Skeletal muscle satellite cell (primary cell): ENCODE data around the gene KIAA1549.

Experiments
- H3K27me3 ChIP-seq: 2 replicates; pipeline ENCODE4 v1.7.0; 2013; ENCODE audit warnings: low read length; ENCODE audit not compliant: control insufficient read depth, insufficient read depth
- H3K36me3 ChIP-seq: 2 replicates; pipeline ENCODE4 v1.7.0; 2013; ENCODE audit warnings: mild to moderate bottlenecking, control low read depth, low read length; ENCODE audit not compliant: insufficient read depth
- H3K4me1 ChIP-seq: 2 replicates; pipeline ENCODE4 v1.7.0; 2013; ENCODE audit warnings: low read length; ENCODE audit not compliant: control insufficient read depth, insufficient read depth
- H3K4me2 ChIP-seq: 2 replicates; pipeline ENCODE4 v1.7.0; 2013; ENCODE audit warnings: mild to moderate bottlenecking, low read length
- H3K4me3 ChIP-seq: 2 replicates; pipeline ENCODE4 v1.7.0; 2013; ENCODE audit warnings: low read length
- H3K9ac ChIP-seq: 2 replicates; pipeline ENCODE4 v1.7.0; 2013; ENCODE audit warnings: mild to moderate bottlenecking, low read depth, low read length, moderate library complexity
- H3K9me3 ChIP-seq: replicated peaks from 2 replicates; pipeline ENCODE4 v1.7.0; 2013; ENCODE audit warnings: mild to moderate bottlenecking, control low read depth, low read length

KIAA1549 gene

GRCh38 chr7:138837627-138838026, 143.6 kb downstream of the KIAA1549 start:
- H3K4me2 ChIP-seq, result no peak overlapping the region
- H3K9ac ChIP-seq, result no peak overlapping the region
- no peaks in the 10 kb centered on the region for H3K4me1 ChIP-seq
- no peaks in the 10 kb centered on the region for H3K27me3 ChIP-seq
- no peaks in the 10 kb centered on the region for H3K36me3 ChIP-seq
- no peak overlapping the region for H3K4me3 ChIP-seq
- H3K9me3 ChIP-seq, result no peaks in the 10 kb centered on the region

- Histone ChIP-seq H3K36me3 (no peaks in the 10 kb centered on the region), H3K4me1 (no peaks in the 10 kb centered on the region), H3K9ac (no peak overlapping the region), H3K4me3 (no peak overlapping the region), H3K4me2 (no peak overlapping the region), H3K27me3 (no peaks in the 10 kb centered on the region), H3K9me3 (no peaks in the 10 kb centered on the region)
Observed at GRCh38 chr7:138835087-138835486, 146.1 kb downstream of the KIAA1549 start.

DNA sequence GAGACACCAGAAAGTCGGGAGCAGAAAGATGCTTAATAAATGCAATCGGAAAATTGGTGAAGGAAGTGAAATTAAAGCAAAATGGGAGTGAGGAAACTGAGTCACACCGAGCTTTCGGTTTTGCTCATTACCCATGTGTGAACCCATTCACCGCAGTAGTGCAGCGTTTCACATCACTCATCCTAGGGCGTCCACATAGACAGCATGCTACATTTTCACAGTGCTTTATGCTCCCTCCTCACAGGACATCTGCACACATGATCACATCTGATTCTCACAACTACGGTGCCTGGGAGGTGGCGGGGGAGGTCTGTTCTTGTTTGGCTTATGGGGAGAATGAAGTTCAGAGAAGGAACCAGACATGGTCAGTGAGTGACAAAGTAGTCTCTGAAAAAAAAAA, 146.6 kb downstream of the KIAA1549 start:
- H3K4me3 ChIP-seq, result no peak overlapping the region
- H3K9ac ChIP-seq, result no peak overlapping the region
- H3K36me3 ChIP-seq, result no peaks in the 10 kb centered on the region
- H3K4me2 ChIP-seq, result no peak overlapping the region
- H3K27me3 ChIP-seq, result no peaks in the 10 kb centered on the region
- H3K9me3 ChIP-seq, result no peaks in the 10 kb centered on the region
- H3K4me1 ChIP-seq, result no peaks in the 10 kb centered on the region

DNA sequence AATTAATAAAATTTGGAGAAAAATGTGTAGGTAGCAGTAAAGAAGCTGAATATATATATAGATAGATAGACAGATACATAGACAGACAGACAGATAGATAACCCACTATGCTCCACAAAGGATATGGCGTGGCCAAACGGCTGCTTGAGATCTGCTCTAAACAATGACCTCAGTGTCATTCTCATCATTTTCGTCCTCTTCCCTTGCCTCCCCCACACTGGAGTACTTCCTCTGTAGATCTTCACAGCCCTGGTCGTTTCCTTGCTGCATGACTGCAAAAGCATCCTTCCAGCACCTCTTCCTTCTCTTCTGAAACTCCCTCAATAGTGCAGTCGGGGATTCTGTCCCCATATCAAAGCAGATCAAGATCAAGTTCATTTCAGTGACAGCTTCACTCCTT, 147.6 kb downstream of the KIAA1549 start:
- no peak overlapping the region for H3K4me2 ChIP-seq
- no peaks in the 10 kb centered on the region for H3K27me3 ChIP-seq
- H3K9me3 ChIP-seq, result no peaks in the 10 kb centered on the region
- no peak overlapping the region for H3K4me3 ChIP-seq
- no peak overlapping the region for H3K9ac ChIP-seq
- H3K36me3 ChIP-seq, result no peaks in the 10 kb centered on the region
- H3K4me1 ChIP-seq, result no peaks in the 10 kb centered on the region

DNA sequence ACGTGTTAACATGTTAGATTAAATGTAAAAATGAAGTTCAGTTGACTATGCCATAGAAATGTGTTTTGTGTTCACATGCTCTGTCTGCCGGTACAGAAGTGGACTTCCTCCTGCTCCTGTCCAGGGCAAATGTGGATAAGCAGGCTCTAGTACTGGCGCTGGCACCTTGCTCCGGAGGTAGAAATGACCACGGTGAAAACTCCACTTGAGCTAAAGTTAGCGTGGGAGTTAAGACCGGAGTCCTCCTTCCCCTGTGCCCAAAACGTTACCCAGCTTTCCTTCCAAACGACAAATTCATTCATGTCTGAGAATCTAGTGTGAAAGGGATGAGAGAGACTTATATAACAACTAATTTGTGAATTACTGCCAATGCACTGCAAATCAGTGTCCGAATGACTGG, 148.2 kb downstream of the KIAA1549 start:
- Histone ChIP-seq H3K4me2 (no peak overlapping the region), H3K9ac (no peak overlapping the region), H3K4me1 (no peaks in the 10 kb centered on the region), H3K27me3 (no peaks in the 10 kb centered on the region), H3K36me3 (no peaks in the 10 kb centered on the region), H3K4me3 (no peak overlapping the region), H3K9me3 (no peaks in the 10 kb centered on the region)

- H3K4me3 ChIP-seq, result no peak overlapping the region
- H3K36me3 ChIP-seq, result no peaks in the 10 kb centered on the region
- H3K9me3 ChIP-seq, result no peaks in the 10 kb centered on the region
- no peak overlapping the region for H3K4me2 ChIP-seq
- H3K9ac ChIP-seq, result no peak overlapping the region
- no peaks in the 10 kb centered on the region for H3K4me1 ChIP-seq
- no peaks in the 10 kb centered on the region for H3K27me3 ChIP-seq
Observed at GRCh38 chr7:138829335-138829734, 151.9 kb downstream of the KIAA1549 start.

DNA sequence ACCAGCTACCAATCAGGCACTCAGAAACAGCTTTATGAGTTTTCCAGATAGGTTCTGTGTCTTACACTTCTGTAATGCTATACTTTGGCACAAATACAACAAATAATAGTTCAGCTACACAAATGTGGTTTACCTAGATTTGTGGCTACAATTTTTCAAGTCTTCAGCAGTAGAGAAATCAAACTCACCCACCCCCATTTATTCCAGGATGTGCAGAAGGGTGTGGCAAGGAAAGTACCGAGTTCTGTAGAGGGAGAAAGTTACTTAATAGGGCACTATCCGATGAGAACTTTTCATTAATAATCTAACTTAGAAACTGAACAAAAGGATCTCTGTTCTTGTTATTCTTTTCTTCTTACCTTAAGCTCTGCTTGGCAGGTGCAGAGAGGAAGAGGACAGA, 152.9 kb downstream of the KIAA1549 start:
- Histone ChIP-seq H3K4me1 (no peaks in the 10 kb centered on the region), H3K9me3 (no peaks in the 10 kb centered on the region), H3K4me3 (no peak overlapping the region), H3K27me3 (no peaks in the 10 kb centered on the region), H3K36me3 (no peaks in the 10 kb centered on the region), H3K4me2 (no peak overlapping the region), H3K9ac (no peak overlapping the region)

- Histone ChIP-seq H3K4me3 (no peak overlapping the region), H3K4me1 (no peaks in the 10 kb centered on the region), H3K36me3 (no peaks in the 10 kb centered on the region), H3K4me2 (no peak overlapping the region), H3K9ac (no peak overlapping the region), H3K9me3 (no peaks in the 10 kb centered on the region), H3K27me3 (no peaks in the 10 kb centered on the region)
Observed at GRCh38 chr7:138825049-138825721, 156.0 kb downstream of the KIAA1549 start.

GRCh38 chr7:138822867-138823535, 158.2 kb downstream of the KIAA1549 start:
- Histone ChIP-seq H3K9me3 (no peaks in the 10 kb centered on the region), H3K4me3 (no peak overlapping the region)

DNA sequence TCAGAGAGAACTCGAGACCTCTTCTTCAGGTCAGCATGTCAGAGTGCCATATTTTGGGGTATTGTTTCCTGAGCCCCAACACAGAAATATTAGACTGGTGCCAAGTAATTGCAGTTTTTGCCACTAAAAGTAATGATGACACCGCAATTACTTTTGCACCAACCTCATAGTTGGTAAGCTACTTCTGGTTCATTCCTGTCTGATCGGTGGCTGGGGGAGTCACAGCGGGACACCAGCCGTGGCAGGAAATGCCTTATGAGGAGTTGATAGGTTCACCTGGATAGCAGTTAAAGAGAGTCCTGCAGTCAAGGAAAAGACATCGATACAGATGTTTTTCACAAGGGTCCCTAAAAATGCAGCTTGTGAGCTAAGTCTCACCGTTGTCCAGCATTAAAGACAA, 159.3 kb downstream of the KIAA1549 start:
- Histone ChIP-seq H3K9me3 (no peaks in the 10 kb centered on the region), H3K4me2 (no peak overlapping the region), H3K27me3 (no peaks in the 10 kb centered on the region), H3K4me1 (no peaks in the 10 kb centered on the region), H3K4me3 (no peak overlapping the region), H3K36me3 (no peaks in the 10 kb centered on the region), H3K9ac (no peak overlapping the region)

More at GRCh38 chr7:138822867-138823535, 158.2 kb downstream of the KIAA1549 start:
- H3K4me2 ChIP-seq, result no peak overlapping the region
- no peaks in the 10 kb centered on the region for H3K4me1 ChIP-seq
- no peak overlapping the region for H3K9ac ChIP-seq
- no peaks in the 10 kb centered on the region for H3K36me3 ChIP-seq
- H3K27me3 ChIP-seq, result no peaks in the 10 kb centered on the region

DNA sequence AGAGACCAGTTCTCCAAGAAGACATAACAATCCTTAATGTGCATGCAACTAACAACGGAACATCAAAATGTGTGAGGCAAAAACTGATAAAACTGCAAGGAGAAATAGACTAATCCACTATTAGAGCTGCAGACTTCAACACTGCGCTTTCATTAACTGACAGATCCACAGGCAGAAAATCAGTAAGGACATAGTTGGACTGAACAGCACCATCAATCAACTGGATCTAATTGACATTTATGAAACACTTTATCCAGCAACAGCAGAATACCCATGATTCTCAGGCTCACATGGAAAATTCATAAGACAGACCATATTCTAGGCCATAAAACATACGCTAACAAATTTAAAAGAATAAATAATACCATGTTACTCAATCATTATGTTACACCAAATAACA, 161.6 kb downstream of the KIAA1549 start:
- H3K4me2 ChIP-seq, result no peak overlapping the region
- no peaks in the 10 kb centered on the region for H3K9me3 ChIP-seq
- H3K4me3 ChIP-seq, result no peak overlapping the region
- no peaks in the 10 kb centered on the region for H3K4me1 ChIP-seq
- no peak overlapping the region for H3K9ac ChIP-seq
- H3K27me3 ChIP-seq, result no peaks in the 10 kb centered on the region
- no peaks in the 10 kb centered on the region for H3K36me3 ChIP-seq

GRCh38 chr7:138816650-138817049, 164.5 kb downstream of the KIAA1549 start:
- Histone ChIP-seq H3K4me1 (no peaks in the 10 kb centered on the region), H3K4me3 (no peak overlapping the region), H3K4me2 (no peak overlapping the region), H3K36me3 (no peaks in the 10 kb centered on the region), H3K27me3 (no peaks in the 10 kb centered on the region), H3K9ac (no peak overlapping the region), H3K9me3 (no peaks in the 10 kb centered on the region)
